MCF 10A (cell line): ENCODE data around the gene KIF1A. TPM values are rescaled to one million over a fixed set of nuclear protein-coding genes. Genes with fewer than 3 reads are reported as not detected.

ENCODE experiments used
- BruUV-seq: library from RNA; stranded (reverse); fragments of 400-500 nt; replicated peaks from 2 replicates; lab custom pipeline; 2021; lab: Mats Ljungman, UMichigan
- CTCF ChIA-PET: fragments of 300-600 bp; sonication (Branson Sonifier 250); formaldehyde crosslinking; extraction: SDS; loops from one replicate; lab custom pipeline; 2021; ENCODE audit warnings: antibody characterized with exemption, inconsistent platforms; lab: Yijun Ruan, JAX
- POLR2A ChIA-PET: fragments of 300-600, 350-650 bp; sonication (Branson Sonifier 250); formaldehyde crosslinking; extraction: SDS; loops from one replicate; lab custom pipeline; 2020; ENCODE audit warnings: antibody characterized with exemption, inconsistent platforms; lab: Yijun Ruan, JAX
- DNase-seq: peaks from one replicate; pipeline ENCODE4 v3.0.0-alpha.2; 2018; ENCODE audit not compliant: unreplicated experiment
- H3K27ac Mint-ChIP-seq: one replicate; pipeline ENCODE4 v1.8.0; 2022; ENCODE audit warnings: mild to moderate bottlenecking, low read depth, mixed read lengths; ENCODE audit not compliant: unreplicated experiment
- H3K27me3 Mint-ChIP-seq: one replicate; pipeline ENCODE4 v1.8.0; 2022; ENCODE audit warnings: mixed read lengths; ENCODE audit not compliant: insufficient read depth, unreplicated experiment
- H3K36me3 Mint-ChIP-seq: one replicate; pipeline ENCODE4 v1.8.0; 2022; ENCODE audit warnings: mild to moderate bottlenecking, moderate library complexity, mixed read lengths; ENCODE audit not compliant: insufficient read depth, unreplicated experiment
- H3K4me1 Mint-ChIP-seq: one replicate; pipeline ENCODE4 v1.8.0; 2022; ENCODE audit warnings: mixed read lengths; ENCODE audit not compliant: insufficient read depth, unreplicated experiment
- H3K4me3 Mint-ChIP-seq: one replicate; pipeline ENCODE4 v1.8.0; 2022; ENCODE audit warnings: mild to moderate bottlenecking, moderate library complexity, mixed read lengths; ENCODE audit not compliant: unreplicated experiment
- H3K9me3 Mint-ChIP-seq: one replicate; pipeline ENCODE4 v1.8.0; 2022; ENCODE audit warnings: mixed read lengths; ENCODE audit not compliant: unreplicated experiment
- intact Hi-C: fragments of 100-400 bp; cut with micrococcal nuclease; formaldehyde crosslinking; loops from 2 replicates; pipeline ENCODE4 v1.14.1; 2022
- total RNA-seq: library from RNA; stranded (reverse); gene quantifications from 2 replicates; pipeline ENCODE4 v1.2.3, GENCODE V29; 2022
- TF ChIP-seq, protein P1 (sequence below): fragments of 200-600 bp; IDR thresholded peaks from one replicate; pipeline ENCODE4 v1.8.0; 2022; ENCODE audit warnings: antibody characterized with exemption, mild to moderate bottlenecking; ENCODE audit not compliant: unreplicated experiment

The KIF1A gene
- total RNA-seq, 1 experiment from 2014 or later, result not detected

DNA sequence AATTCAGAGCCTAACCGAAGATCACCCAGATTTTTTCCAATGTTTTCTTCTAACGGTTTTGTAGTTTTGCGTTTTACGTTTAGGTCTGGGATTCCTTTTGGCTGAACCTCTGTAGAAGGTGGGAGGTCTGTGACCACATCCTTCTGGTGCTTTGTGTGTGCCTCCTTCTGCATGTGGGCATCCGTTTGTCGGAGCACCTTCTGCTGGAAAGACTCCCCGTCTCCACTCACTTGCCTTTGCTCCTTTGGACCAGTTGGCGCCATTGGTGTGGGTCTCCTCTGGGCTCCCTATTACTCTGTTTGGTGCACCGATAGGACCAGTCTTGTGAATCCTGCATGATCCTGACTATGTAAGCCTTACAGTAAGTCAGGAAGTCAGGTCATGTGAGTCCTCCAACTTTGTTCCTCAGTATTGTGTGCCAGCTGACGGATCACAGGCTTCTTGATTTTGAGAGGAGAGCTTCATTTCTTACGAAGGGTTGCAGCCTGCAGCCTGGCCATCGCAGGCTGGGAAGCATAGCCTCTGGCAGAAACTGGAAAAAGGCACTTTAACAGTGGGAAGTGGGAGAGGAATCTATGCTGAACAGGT is 114.7 kb downstream of the KIF1A start:
- TF ChIP-seq, protein P1, sequence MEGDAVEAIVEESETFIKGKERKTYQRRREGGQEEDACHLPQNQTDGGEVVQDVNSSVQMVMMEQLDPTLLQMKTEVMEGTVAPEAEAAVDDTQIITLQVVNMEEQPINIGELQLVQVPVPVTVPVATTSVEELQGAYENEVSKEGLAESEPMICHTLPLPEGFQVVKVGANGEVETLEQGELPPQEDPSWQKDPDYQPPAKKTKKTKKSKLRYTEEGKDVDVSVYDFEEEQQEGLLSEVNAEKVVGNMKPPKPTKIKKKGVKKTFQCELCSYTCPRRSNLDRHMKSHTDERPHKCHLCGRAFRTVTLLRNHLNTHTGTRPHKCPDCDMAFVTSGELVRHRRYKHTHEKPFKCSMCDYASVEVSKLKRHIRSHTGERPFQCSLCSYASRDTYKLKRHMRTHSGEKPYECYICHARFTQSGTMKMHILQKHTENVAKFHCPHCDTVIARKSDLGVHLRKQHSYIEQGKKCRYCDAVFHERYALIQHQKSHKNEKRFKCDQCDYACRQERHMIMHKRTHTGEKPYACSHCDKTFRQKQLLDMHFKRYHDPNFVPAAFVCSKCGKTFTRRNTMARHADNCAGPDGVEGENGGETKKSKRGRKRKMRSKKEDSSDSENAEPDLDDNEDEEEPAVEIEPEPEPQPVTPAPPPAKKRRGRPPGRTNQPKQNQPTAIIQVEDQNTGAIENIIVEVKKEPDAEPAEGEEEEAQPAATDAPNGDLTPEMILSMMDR, result no peak
- Mint-ChIP-seq H3K4me3 (no peak overlapping the region), H3K9me3 (no peaks in the 10 kb centered on the region), H3K36me3 (no peaks in the 10 kb centered on the region), H3K27me3 (peaks cover 77% of the 10 kb centered on the region), H3K27ac (no peak overlapping the region), H3K4me1 (no peaks in the 10 kb centered on the region)
- CTCF ChIA-PET, result no interaction called here
- POLR2A ChIA-PET, result no interaction called here
- DNase-seq, result no peak
- intact Hi-C loops, result no loop called here
- no TSS peak for BruUV-seq

DNA sequence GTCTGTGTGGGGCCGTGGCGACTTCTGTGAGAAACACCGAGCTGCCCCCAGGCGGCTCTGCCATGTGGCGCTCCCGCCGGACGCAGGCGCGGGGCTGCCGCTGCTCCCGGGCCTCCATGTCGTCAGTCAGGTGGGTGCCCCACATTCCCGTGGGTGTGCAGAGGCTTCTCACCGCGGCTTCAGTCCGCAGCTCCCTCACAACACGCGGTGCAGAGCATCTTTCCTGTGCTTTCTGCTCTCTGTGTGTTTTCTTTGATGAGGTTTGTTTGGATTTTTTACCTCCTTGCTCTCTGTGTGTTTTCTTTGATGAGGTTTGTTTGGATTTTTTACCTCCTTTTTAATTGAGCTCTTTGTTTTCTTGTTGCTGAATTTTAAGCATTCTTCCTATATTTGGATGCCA is 115.4 kb downstream of the KIF1A start:
- no peaks in the 10 kb centered on the region for H3K4me1 Mint-ChIP-seq

GRCh38 chr2:240703417-240704341 is 116.3 kb downstream of the KIF1A start:
- Mint-ChIP-seq H3K27ac (no peak overlapping the region), H3K9me3 (no peaks in the 10 kb centered on the region), H3K27me3 (peaks cover 62% of the 10 kb centered on the region), H3K36me3 (no peaks in the 10 kb centered on the region), H3K4me1 (no peaks in the 10 kb centered on the region), H3K4me3 (no peak overlapping the region)
- TF ChIP-seq, protein P1, result no peak
- ChIA-PET POLR2A (interaction anchor here (0.6 kb wide), 1 partner anchor 1271 kb away, joined by 3 read pairs; no protein-coding TSS in a partner anchor), CTCF (interaction anchor here (0.6 kb wide), 1 partner anchor 406 kb away, joined by 3 read pairs; no protein-coding TSS in a partner anchor)
- no peak for DNase-seq
- intact Hi-C loops, result no loop called here
- BruUV-seq, result no TSS peak

More for the DNA sequence above, 115.4 kb downstream of the KIF1A start:
- ChIA-PET POLR2A (no interaction called here), CTCF (no interaction called here)
- Mint-ChIP-seq H3K27ac (no peak overlapping the region), H3K27me3 (peaks cover 72% of the 10 kb centered on the region), H3K9me3 (no peaks in the 10 kb centered on the region), H3K4me3 (no peak overlapping the region), H3K36me3 (no peaks in the 10 kb centered on the region)
- BruUV-seq, result no TSS peak
- intact Hi-C loops, result no loop called here
- no peak for DNase-seq
- TF ChIP-seq, protein P1, result no peak

GRCh38 chr2:240702640-240703011 is 117.4 kb downstream of the KIF1A start:
- H3K27ac Mint-ChIP-seq, result no peak overlapping the region
- no peaks in the 10 kb centered on the region for H3K36me3 Mint-ChIP-seq
- peaks cover 52% of the 10 kb centered on the region for H3K27me3 Mint-ChIP-seq
- H3K9me3 Mint-ChIP-seq, result no peaks in the 10 kb centered on the region
- TF ChIP-seq, protein P1, result no peak
- H3K4me3 Mint-ChIP-seq, result no peak overlapping the region
- no peak for DNase-seq
- POLR2A ChIA-PET, result no interaction called here
- no peaks in the 10 kb centered on the region for H3K4me1 Mint-ChIP-seq
- CTCF ChIA-PET, result no interaction called here
- intact Hi-C loops, result no loop called here
- no TSS peak for BruUV-seq
